GM19455 (cell line): ENCODE data around the gene ZNF575.
"Not testable (repeated sequence)": the region's sequence is repeated elsewhere in the genome, so short reads cannot be mapped to it uniquely, and the experiment has no call there.

Experiments
- ATAC-seq: cut with Tn5 transposase; IDR thresholded peaks from one replicate; pipeline ENCODE4 v1.9.1; 2021; ENCODE audit not compliant: unreplicated experiment

Gene ZNF575

GRCh38 chr19:43510713-43511112 lies 22.3 kb upstream of the ZNF575 start:
- no peak for ATAC-seq

GRCh38 chr19:43511324-43511723 lies 21.7 kb upstream of the ZNF575 start:
- ATAC-seq = no peak

- not testable (repeated sequence) for ATAC-seq
These were observed 20.6 kb upstream of the ZNF575 start for GRCh38 chr19:43512399-43512798.

GRCh38 chr19:43518051-43518450 lies 14.9 kb upstream of the ZNF575 start:
- no peak for ATAC-seq

GRCh38 chr19:43519436-43520088 lies 13.4 kb upstream of the ZNF575 start:
- ATAC-seq = no peak

GRCh38 chr19:43522929-43523328 lies 10.1 kb upstream of the ZNF575 start:
- no peak for ATAC-seq

GRCh38 chr19:43523696-43524095 lies 9.3 kb upstream of the ZNF575 start:
- not testable (repeated sequence) for ATAC-seq

GRCh38 chr19:43524922-43525835 lies 7.8 kb upstream of the ZNF575 start:
- no peak for ATAC-seq

- no peak for ATAC-seq
These were observed 6.9 kb upstream of the ZNF575 start for GRCh38 chr19:43525836-43526771.

- ATAC-seq = peak; percentile 65
These were observed 5.8 kb upstream of the ZNF575 start, which contains the start of gene ETHE1 for GRCh38 chr19:43526884-43527859. TSS of gene ETHE1 (minus strand) at chr19:43527201. CDS start at chr19:43527177, 24 bp downstream.

GRCh38 chr19:43527860-43528622 lies 4.9 kb upstream of the ZNF575 start:
- ATAC-seq = no peak

GRCh38 chr19:43532571-43532961 lies 422 bp upstream of the ZNF575 start:
- peak; percentile 8 for ATAC-seq

GRCh38 chr19:43533546-43534304 lies 737 bp downstream of the ZNF575 start:
- peak; percentile 45 for ATAC-seq

GRCh38 chr19:43534305-43534815 lies 1.4 kb downstream of the ZNF575 start:
- no peak for ATAC-seq

GRCh38 chr19:43534816-43535761 lies 2.1 kb downstream of the ZNF575 start:
- ATAC-seq = no peak

GRCh38 chr19:43538922-43539321 lies 5.9 kb downstream of the ZNF575 start:
- ATAC-seq = no peak

- ATAC-seq = no peak
These were observed 7.4 kb downstream of the ZNF575 start for GRCh38 chr19:43540381-43540780.
